Measurements from ENCODE around the gene ARHGAP12.

ARHGAP12 gene

GRCh38 chr10:31875608-31876007 is 53.0 kb downstream of the ARHGAP12 start:
- no peak overlapping the region for H3K4me3 ChIP-seq (ENCODE audit: control insufficient read depth, low read depth, low read length)
- no peak for DNase-seq (ENCODE audit: low read depth)
- TF ChIP-seq CTCF (IDR thresholded peaks at IDR 0.05; ENCODE audit: control insufficient read depth, insufficient read depth, low read depth, low read length, missing control alignments), result no peak

GRCh38 chr10:31873724-31874123 is 54.9 kb downstream of the ARHGAP12 start:
- TF ChIP-seq CTCF (IDR thresholded peaks at IDR 0.05; ENCODE audit: control insufficient read depth, insufficient read depth, low read depth, low read length, missing control alignments), result no peak
- no peak for DNase-seq (ENCODE audit: low read depth)
- H3K4me3 ChIP-seq (ENCODE audit: control insufficient read depth, low read depth, low read length), result no peak overlapping the region

DNA sequence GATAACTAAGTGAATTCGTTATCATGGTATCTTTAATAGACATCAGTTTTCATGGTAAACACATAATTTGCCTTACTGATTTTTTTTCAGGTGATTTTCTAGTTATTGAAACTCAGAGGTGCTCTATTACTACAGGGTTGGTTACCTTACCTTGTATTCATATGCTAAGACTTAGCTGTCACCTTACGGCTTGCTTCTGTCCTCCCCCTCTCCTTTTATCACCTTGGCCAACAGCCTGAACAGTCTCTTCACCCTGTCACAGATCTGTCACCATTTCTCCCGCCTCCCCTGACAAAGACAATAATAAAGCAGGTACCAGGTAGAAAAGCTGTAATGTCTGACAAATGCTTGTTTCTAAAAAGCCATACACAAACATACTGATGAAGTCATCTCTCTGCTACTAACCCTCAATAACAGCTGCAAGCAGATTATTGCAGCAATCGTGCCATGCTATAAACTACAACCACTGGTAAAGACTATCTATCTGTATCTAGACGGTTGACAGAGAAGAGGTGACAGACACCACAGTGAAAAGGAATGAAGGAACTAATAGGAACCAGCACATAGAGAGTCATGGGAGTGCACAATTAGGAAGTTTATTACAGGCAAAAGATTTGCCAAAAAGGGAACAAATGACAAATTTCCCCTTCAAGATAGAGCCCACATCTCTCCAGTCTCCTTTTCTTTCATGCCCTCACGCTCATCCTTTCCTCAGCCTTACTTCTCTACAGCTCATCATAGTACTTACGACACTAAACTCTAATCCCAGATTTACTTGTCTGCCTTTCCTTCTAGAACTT is 57.2 kb downstream of the ARHGAP12 start:
- TF ChIP-seq CTCF (IDR thresholded peaks at IDR 0.05; ENCODE audit: control insufficient read depth, insufficient read depth, low read depth, low read length, missing control alignments), result no peak
- no peak for DNase-seq (ENCODE audit: low read depth)
- H3K4me3 ChIP-seq (ENCODE audit: control insufficient read depth, low read depth, low read length), result no peak overlapping the region

- TF ChIP-seq CTCF (IDR thresholded peaks at IDR 0.05; ENCODE audit: control insufficient read depth, insufficient read depth, low read depth, low read length, missing control alignments), result no peak
- H3K4me3 ChIP-seq (ENCODE audit: control insufficient read depth, low read depth, low read length), result no peak overlapping the region
- DNase-seq (ENCODE audit: low read depth), result no peak
These were observed 61.0 kb downstream of the ARHGAP12 start for GRCh38 chr10:31867646-31868045.

- TF ChIP-seq CTCF (IDR thresholded peaks at IDR 0.05; ENCODE audit: control insufficient read depth, insufficient read depth, low read depth, low read length, missing control alignments), result no peak
- no peak overlapping the region for H3K4me3 ChIP-seq (ENCODE audit: control insufficient read depth, low read depth, low read length)
- no peak for DNase-seq (ENCODE audit: low read depth)
These were observed 62.4 kb downstream of the ARHGAP12 start for GRCh38 chr10:31866118-31866670.

- no peak overlapping the region for H3K4me3 ChIP-seq (ENCODE audit: control insufficient read depth, low read depth, low read length)
- TF ChIP-seq CTCF (IDR thresholded peaks at IDR 0.05; ENCODE audit: control insufficient read depth, insufficient read depth, low read depth, low read length, missing control alignments), result no peak
- DNase-seq (ENCODE audit: low read depth), result no peak
These were observed 63.7 kb downstream of the ARHGAP12 start for GRCh38 chr10:31864834-31865518.
